Measurements from ENCODE around the gene SETMAR. TPM values are rescaled to one million over a fixed set of nuclear protein-coding genes. Genes with fewer than 3 reads are reported as not detected.

Gene SETMAR
- polyA plus RNA-seq, 1 of the 3 experiments (the other 2 are of a cell fraction): 10.6 TPM

GRCh38 chr3:4306860-4307259, 3.7 kb downstream of the SETMAR start:
- Histone ChIP-seq H3K27ac (ENCODE audit: low read depth in 2 of 2, low read length in 1 of 2) (no peak overlapping the region), H3F3A (replicated peaks; ENCODE audit: insufficient read depth) (peaks cover 4% of the 10 kb centered on the region), H3K79me2 (ENCODE audit: insufficient read depth) (peaks cover 36% of the 10 kb centered on the region; the same call in 1 of the 2 replicates), H3K36me3 (replicated peaks in 1 of 2; ENCODE audit: control insufficient read depth in 1 of 2, insufficient read depth in 2 of 2, low read length in 1 of 2) (peaks cover 0 to 6% of the 10 kb centered on the region in 2 experiments), H2AFZ (ENCODE audit: low read depth) (no peak overlapping the region), H3K4me3 (ENCODE audit: low read depth in 2 of 2, low read length in 1 of 2) (no peak overlapping the region), H4K20me1 (ENCODE audit: insufficient read depth) (no peaks in the 10 kb centered on the region), H3K9ac (no peak overlapping the region), H3K4me2 (no peak overlapping the region), H3K4me1 (ENCODE audit: control insufficient read depth in 1 of 2, insufficient read depth in 2 of 2, low read depth in 1 of 2, low read length in 1 of 2) (peaks cover 0 to 7% of the 10 kb centered on the region in 2 experiments; a peak in 2 of 4 replicates), H3K9me3 (no peaks in the 10 kb centered on the region), H3K9me2 (no peaks in the 10 kb centered on the region), H3K27me3 (ENCODE audit: insufficient read depth) (no peaks in the 10 kb centered on the region)
- DNase-seq: no peak
- POLR2A ChIA-PET: no interaction called here
- CTCF ChIA-PET: interaction anchor here (1.0 to 3.4 kb wide), 2 partner anchors 8 to 16 kb away, joined by 4 to 15 read pairs; no protein-coding TSS in a partner anchor
- TF ChIP-seq MXI1 (IDR thresholded peaks at IDR 0.05; ENCODE audit: low read depth, low read length) (no peak), FOXJ3 (CRISPR knock-in tag; IDR thresholded peaks at IDR 0.05) (no peak), GABPA (IDR thresholded peaks at IDR 0.05; ENCODE audit: low read depth) (no peak), JUND (IDR thresholded peaks at IDR 0.05) (no peak), SMC3 (IDR thresholded peaks at IDR 0.05; ENCODE audit: low read depth, low read length) (no peak), ZBTB33 (IDR thresholded peaks at IDR 0.05; ENCODE audit: borderline replicate concordance, low read depth) (no peak), NRF1 (IDR thresholded peaks at IDR 0.05; ENCODE audit: low read depth, low read length) (no peak), GATA2 (CRISPR knock-in tag; IDR thresholded peaks at IDR 0.05) (no peak), TEAD4 (IDR thresholded peaks at IDR 0.05; ENCODE audit: borderline replicate concordance, insufficient read depth) (no peak), RXRA (IDR thresholded peaks at IDR 0.05; ENCODE audit: borderline replicate concordance, low read depth) (no peak), RAD21 (IDR thresholded peaks at IDR 0.05; ENCODE audit: low read length) (no peak), EZH2phosphoT487 (IDR thresholded peaks at IDR 0.05; ENCODE audit: borderline replicate concordance, low read depth) (no peak), TCF12 (IDR thresholded peaks at IDR 0.05) (no peak), POLR2AphosphoS5 (IDR thresholded peaks at IDR 0.05; ENCODE audit: low read depth, low read length) (no peak), EP300 (IDR thresholded peaks at IDR 0.05; ENCODE audit: borderline replicate concordance in 1 of 2, low read depth in 1 of 2, low read length in 1 of 2) (no peak), IRF3 (IDR thresholded peaks at IDR 0.05; ENCODE audit: low read depth, low read length) (no peak), FOSL2 (IDR thresholded peaks at IDR 0.05; ENCODE audit: borderline replicate concordance, low read depth) (no peak)
- TF ChIP-seq, protein P1, sequence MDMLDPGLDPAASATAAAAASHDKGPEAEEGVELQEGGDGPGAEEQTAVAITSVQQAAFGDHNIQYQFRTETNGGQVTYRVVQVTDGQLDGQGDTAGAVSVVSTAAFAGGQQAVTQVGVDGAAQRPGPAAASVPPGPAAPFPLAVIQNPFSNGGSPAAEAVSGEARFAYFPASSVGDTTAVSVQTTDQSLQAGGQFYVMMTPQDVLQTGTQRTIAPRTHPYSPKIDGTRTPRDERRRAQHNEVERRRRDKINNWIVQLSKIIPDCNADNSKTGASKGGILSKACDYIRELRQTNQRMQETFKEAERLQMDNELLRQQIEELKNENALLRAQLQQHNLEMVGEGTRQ (IDR thresholded peaks at IDR 0.05; ENCODE audit: borderline replicate concordance, low read depth, low read length): no peak
- TF ChIP-seq, protein P2, sequence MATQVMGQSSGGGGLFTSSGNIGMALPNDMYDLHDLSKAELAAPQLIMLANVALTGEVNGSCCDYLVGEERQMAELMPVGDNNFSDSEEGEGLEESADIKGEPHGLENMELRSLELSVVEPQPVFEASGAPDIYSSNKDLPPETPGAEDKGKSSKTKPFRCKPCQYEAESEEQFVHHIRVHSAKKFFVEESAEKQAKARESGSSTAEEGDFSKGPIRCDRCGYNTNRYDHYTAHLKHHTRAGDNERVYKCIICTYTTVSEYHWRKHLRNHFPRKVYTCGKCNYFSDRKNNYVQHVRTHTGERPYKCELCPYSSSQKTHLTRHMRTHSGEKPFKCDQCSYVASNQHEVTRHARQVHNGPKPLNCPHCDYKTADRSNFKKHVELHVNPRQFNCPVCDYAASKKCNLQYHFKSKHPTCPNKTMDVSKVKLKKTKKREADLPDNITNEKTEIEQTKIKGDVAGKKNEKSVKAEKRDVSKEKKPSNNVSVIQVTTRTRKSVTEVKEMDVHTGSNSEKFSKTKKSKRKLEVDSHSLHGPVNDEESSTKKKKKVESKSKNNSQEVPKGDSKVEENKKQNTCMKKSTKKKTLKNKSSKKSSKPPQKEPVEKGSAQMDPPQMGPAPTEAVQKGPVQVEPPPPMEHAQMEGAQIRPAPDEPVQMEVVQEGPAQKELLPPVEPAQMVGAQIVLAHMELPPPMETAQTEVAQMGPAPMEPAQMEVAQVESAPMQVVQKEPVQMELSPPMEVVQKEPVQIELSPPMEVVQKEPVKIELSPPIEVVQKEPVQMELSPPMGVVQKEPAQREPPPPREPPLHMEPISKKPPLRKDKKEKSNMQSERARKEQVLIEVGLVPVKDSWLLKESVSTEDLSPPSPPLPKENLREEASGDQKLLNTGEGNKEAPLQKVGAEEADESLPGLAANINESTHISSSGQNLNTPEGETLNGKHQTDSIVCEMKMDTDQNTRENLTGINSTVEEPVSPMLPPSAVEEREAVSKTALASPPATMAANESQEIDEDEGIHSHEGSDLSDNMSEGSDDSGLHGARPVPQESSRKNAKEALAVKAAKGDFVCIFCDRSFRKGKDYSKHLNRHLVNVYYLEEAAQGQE (IDR thresholded peaks at IDR 0.05; ENCODE audit: low read depth, low read length): no peak
- WGBS (ENCODE audit: low lambda C conversion rate): 95% methylated on average over 2 of the region's 2 CpGs

Measured in SK-N-SH (cell line).